NCI-H226 (cell line): ENCODE results near the gene DDTL.
"Not testable (repeated sequence)": the region's sequence is repeated elsewhere in the genome, so short reads cannot be mapped to it uniquely, and the experiment has no call there.

Source experiments
- DNase-seq: peaks from one replicate; pipeline ENCODE4 v3.0.0-alpha.2; 2015

DDTL gene

GRCh38 chr22:23966568-23966967 is at the start of gene DDTL:
Gene DDTL (plus strand): TSS chr22:23966888. CDS start chr22:23966915, 27 bp downstream.
- DNase-seq = not testable (repeated sequence)

GRCh38 chr22:23920267-23920611 is 46.4 kb upstream of the DDTL start:
- DNase-seq = not testable (repeated sequence)

DNA sequence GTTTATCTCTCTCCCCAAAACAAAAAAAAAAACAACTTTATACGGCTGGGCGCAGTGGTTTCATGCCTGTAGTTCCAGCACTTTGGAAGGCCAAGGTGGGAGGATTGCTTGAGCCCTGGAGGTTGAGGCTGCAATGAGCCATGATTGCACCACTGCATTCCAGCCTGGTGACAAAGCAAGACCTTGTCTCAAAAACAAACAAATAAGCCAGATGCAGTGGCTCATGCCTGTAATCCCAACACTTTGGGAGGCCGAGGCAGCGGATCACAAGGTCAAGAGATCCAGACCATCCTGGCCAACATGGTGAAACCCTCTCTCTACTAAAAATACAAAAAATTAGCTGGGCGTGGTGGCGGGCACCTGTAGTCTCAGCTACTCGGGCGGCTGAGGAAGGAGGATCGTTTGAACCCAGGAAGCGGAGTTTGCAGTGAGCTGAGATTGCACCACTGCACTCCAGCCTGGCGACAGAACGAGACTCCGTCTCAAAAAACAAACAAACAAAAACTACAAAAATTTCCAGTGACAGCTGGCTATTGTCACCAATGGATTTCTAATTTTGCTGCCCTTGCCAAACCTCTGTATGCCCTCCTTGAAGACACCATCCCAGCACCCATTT is 45.0 kb upstream of the DDTL start:
- DNase-seq = peak; percentile 23

- no peak for DNase-seq
These were observed 43.8 kb upstream of the DDTL start for GRCh38 chr22:23922921-23923320.

DNA sequence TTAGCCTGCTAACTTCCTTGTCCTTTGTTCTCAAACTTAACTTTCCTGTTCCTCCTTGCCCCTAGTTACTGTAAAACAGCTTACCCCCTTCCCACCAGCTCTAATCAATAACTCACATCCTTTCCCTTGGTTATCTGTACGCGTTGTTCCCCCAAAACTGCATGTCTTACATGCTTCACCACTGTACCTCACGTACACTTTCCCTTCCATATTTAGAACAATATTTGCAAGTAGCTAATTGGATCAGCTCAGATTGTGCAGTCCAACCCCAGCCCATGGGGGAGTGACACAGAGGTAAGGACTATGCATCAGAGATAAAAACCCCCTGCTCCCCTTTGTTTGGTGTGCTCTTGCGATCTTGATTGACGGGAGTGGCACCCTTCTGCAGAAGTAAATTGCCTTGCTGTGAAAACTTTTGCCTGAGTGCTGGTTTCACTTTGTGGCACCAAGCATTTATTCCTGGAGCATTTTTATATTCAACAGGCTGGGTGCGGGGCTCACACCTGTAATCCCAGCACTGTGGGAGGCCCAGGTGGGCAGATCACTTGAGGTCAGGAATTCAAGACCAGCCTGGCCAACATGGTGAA is 41.6 kb upstream of the DDTL start:
- no peak for DNase-seq

DNA sequence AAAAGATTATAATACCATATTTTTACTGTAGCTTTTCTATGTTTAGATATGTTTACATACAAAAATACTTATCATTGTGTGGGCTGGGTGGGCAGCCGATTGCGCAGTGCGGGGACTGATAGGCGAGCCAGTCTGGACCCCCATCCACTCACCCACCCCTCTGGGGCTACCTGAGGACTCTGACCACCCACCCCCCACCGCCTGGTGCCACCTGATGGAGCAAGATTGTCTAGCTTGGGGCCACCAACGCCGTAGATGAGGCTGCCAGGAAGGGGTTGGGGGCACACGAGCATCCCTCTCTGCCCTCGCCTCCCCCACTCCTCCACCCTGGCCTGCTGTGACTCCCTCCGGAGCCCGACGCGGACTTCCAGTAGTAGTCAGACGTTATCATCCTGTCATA is 40.1 kb upstream of the DDTL start:
- no peak for DNase-seq

- DNase-seq = no peak
These were observed 28.2 kb upstream of the DDTL start for GRCh38 chr22:23938328-23939016.

DNA sequence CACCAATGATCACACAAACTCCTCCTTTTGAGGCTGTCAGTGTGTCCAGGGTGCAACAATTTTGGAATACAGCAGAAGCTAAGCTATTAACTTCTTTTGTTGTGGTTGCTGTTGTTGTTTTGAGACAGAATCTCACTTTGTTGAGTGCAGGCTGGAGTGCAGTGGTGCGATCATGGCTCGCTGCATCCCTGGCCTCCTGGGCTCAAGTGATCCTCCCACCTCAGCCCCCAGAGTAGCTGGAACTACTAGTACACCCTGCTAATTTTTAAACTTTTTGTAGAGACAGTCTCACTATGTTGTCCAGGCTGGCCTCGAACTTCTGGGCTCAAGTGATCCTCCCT is 27.7 kb upstream of the DDTL start:
- no peak for DNase-seq

DNA sequence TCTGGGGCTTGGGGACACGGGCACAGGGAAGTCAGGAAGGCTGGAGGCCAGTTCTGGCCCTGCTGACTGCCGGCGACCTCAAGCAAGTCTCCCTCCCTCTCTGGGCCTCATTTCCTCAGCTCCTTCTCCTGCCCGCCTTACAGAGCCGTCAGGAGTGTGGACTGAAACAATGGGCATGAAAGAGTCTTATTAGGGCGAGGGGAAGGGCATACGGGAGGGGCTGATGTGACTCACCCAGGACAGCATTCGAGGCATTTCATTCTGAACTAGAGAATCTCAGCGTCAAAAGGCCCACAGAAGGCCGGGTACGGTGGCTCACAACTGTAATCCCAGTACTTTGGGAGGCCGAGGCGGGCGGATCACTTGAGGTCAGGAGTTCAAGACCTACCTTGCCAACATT is 26.5 kb upstream of the DDTL start:
- DNase-seq = not testable (repeated sequence)

DNA sequence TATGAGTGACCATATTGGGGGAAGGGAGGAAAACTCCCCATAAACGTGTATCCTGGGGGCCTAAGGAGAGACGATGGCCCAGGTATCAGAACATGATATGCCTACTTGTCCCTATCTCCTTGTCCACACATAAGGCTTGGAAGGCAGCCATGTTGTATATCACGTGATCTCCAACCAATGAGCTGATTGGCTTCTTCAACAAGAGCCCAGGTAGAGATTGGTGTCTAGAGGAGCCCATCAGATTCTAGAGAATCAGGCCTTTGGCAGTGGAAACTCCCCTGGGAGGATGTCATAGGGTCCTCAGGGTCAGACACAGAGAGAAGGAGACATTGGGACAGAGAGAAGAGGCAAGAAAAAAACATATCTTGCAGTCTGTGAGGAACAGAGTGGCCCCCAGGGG is 19.3 kb upstream of the DDTL start:
- DNase-seq = not testable (repeated sequence)

- DNase-seq = not testable (repeated sequence)
These were observed 16.9 kb upstream of the DDTL start for GRCh38 chr22:23949764-23950163.

DNA sequence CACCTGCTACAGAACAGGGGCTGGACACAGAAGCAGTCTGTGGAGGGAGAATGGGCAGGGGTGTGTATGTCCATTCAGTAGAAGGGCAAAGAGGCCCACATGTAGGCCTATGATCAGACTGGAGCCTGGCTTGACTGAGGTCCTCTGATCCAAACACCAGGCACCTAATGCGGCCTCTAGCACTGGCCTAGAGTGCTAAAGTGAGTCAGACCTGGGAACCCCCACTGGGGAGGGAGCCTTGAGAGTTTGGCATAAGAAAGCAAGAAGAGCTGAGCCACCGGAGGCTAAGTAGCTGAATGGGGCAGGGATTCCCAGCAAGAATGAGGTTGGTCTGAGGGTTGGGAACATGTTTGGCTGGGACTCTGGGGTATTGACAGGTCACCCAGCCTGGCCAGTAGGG is 15.3 kb upstream of the DDTL start:
- not testable (repeated sequence) for DNase-seq

DNA sequence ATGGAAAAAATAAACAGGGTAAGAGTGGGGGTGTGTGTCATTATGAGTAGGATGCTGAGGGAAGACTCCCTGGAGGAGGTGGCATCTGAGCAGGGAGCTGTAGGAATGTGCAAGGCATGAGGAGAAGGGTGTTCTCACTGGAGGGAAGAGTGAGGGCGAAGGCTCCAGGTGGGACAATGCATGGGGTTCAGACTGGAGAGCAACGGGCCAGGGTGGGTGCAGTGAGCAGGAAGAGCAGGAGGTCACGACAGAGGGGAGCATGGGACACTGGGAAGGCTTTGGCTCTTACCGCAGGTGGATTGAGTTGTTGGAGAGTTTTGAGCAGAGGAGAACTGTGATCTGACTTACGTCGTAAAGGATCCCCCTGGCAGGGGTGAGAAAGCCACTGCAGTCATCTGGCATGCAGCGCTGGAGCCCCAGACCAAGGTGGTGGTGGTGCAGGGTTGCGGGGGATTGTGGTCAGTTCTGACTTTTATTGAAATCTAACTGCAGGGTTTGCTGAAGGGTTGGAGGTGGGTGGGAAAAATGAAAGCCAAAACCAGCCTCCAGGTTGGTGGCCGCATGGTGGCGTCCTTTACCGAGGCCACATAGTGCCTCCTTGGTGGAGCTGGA is 13.8 kb upstream of the DDTL start:
- not testable (repeated sequence) for DNase-seq

DNA sequence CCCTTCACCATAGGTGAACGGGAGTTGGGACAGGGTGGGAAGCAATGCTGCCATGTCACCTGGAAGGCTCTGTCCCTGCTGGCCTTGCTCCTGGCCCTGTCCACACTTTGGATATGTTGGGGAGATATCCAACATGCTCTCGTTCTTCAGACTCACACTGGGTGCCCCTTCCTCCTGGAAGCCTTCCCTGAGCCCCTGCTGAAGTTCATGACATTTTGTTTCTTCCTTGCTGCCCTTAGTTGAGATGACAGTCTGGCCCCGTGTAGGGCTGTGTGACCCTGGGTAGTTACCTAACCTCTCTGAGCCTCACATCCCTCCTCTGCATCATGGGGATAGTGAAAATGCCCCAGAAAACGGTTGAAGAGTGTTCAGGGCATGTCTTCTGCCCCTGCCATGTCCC is 13.2 kb upstream of the DDTL start:
- DNase-seq = not testable (repeated sequence)

DNA sequence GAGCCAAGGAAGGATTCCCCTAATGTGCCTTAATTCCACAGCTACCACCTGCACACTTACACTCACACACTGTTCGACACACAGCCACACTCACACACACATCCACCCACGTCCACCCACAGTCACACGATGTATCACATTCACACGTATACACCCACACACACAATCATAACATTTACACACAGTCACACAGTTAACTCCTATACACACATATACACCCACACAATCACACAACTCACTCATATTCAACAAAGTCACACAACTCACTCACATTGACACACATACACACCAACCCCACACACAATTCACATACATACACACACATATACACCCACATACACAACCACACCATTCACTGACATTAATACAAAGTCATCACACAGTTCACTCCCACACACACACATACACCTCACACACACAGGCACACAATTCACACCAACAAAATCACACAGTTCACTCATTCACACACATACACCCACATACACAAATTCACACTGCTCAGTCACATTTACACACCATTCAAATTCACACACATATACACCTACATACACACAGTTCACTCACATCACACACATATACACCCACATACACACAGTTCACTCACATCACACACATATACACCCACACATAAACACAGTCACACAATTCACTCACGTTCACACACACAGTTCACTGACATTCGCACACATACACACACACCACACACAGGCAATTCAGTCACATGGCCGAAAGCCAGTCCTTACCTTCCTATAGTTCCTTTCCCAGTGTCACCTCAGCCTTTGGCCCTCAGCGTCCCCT is 12.3 kb upstream of the DDTL start:
- not testable (repeated sequence) for DNase-seq

DNA sequence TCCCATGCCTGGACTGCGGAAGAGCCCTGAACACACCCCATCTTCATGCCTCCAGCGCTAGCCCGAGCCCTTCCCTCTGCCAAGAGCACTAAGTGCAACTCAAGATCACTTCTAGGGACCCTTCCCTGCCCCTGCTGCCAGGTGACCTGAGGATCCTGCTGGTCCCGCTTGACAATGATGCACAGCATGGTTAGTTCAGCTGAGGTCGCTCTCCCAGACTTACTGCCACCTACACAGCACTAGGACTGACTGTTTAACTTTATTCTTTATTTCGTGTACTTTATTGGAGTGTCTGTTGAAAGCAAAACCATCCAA is 11.7 kb upstream of the DDTL start:
- DNase-seq = not testable (repeated sequence)

DNA sequence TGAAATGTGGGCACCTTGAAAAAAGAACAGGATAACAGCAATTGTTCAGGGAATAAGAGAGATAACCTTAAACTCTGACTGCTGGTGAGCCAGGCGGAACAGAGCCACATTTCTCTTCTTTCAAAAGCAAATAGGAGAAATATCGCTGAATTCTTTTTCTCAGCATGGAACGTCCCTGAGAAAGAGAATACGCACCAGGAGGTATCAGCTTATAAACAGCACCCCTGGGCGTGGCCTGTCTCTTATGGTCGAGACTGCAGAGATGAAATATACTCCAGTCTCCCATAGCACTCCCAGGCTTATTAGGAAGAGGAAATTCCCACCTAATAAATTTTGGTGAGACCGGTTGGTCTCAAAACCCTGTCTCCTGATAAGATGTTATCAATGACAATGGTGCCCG is 10.8 kb upstream of the DDTL start:
- DNase-seq = not testable (repeated sequence)

DNA sequence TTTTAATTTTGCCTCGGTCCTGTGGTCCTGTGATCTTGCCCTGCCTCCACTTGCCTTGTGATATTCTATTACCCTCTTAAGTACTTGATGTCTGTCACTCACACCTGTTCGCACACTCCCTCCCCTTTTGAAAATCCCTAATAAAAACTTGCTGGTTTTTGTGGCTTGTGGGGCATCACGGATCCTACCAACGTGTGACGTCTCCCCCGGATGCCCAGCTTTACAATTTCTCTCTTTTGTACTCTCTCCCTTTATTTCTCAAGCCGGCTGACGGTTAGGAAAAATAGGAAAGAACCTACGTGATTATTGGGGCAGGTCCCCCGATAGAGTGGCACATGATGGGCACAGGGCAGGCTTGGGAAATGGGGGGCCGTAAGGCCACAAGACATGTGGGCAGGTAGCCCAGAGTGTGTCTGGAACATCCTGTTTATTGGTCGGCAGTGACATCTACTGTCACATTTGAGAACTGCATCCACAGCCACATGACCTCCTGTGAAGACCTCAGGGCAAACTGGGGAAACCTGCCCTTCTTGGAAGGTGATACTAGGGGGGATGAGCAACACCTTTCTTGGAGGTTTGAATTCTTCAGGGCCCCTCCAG is 10.3 kb upstream of the DDTL start:
- DNase-seq = peak; percentile 1

GRCh38 chr22:23961084-23961771 is 5.5 kb upstream of the DDTL start, which contains the start of gene GSTT2B:
Gene GSTT2B (minus strand): TSS chr22:23961195. CDS start chr22:23961131, 64 bp downstream.
- not testable (repeated sequence) for DNase-seq

GRCh38 chr22:23966094-23966493 is 594 bp upstream of the DDTL start:
- DNase-seq = not testable (repeated sequence)

- DNase-seq = no peak
These were observed 2.4 kb downstream of the DDTL start for GRCh38 chr22:23969071-23969470.

GRCh38 chr22:23970201-23970641 is 3.5 kb downstream of the DDTL start:
- no peak for DNase-seq
